ENCODE data around the gene KIAA0825.

Gene KIAA0825

DNA sequence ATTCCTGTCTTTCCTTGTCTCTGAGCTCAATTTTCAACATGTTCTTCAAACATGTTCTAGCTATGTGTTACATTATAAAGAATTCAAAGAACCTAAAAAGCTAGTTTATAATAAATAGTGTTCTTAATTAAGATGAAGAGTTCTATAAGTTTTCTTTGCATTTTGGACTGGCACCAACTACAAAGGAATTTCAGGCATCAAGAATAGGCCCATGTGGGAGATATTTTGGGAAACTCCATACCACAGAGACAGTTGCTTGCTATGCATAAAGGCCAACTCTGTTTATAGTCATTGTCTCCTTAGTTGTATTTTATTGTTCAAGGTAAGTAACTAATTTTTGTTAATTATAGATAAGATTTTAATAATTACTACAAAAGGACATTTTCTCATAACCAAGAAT, 4.6 kb upstream of the KIAA0825 start:
- Histone ChIP-seq H3K9ac (ENCODE audit: low read length) (no peak overlapping the region), H4K20me1 (ENCODE audit: insufficient read depth, low read length) (no peaks in the 10 kb centered on the region), H3K27ac (ENCODE audit: low read depth, low read length, poor library complexity, severe bottlenecking) (no peak overlapping the region), H3K27me3 (ENCODE audit: insufficient read depth, low read length) (no peaks in the 10 kb centered on the region), H3K9me2 (ENCODE audit: low read depth, low read length) (no peaks in the 10 kb centered on the region), H3K9me3 (ENCODE audit: low read length) (no peaks in the 10 kb centered on the region), H3K79me2 (ENCODE audit: insufficient read depth, low read length) (peaks cover 68% of the 10 kb centered on the region), H3F3A (ENCODE audit: insufficient read depth, low read length) (no peaks in the 10 kb centered on the region), H2AFZ (ENCODE audit: low read length) (no peak overlapping the region), H3K36me3 (ENCODE audit: insufficient read depth, low read length) (no peaks in the 10 kb centered on the region), H3K4me1 (ENCODE audit: insufficient read depth, low read length, severe bottlenecking) (peaks cover 40% of the 10 kb centered on the region), H3K4me3 (ENCODE audit: low read depth, low read length, poor library complexity, severe bottlenecking) (no peak overlapping the region), H3K4me2 (ENCODE audit: low read length) (no peak overlapping the region)
- TF ChIP-seq, protein P1, sequence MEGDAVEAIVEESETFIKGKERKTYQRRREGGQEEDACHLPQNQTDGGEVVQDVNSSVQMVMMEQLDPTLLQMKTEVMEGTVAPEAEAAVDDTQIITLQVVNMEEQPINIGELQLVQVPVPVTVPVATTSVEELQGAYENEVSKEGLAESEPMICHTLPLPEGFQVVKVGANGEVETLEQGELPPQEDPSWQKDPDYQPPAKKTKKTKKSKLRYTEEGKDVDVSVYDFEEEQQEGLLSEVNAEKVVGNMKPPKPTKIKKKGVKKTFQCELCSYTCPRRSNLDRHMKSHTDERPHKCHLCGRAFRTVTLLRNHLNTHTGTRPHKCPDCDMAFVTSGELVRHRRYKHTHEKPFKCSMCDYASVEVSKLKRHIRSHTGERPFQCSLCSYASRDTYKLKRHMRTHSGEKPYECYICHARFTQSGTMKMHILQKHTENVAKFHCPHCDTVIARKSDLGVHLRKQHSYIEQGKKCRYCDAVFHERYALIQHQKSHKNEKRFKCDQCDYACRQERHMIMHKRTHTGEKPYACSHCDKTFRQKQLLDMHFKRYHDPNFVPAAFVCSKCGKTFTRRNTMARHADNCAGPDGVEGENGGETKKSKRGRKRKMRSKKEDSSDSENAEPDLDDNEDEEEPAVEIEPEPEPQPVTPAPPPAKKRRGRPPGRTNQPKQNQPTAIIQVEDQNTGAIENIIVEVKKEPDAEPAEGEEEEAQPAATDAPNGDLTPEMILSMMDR (IDR thresholded peaks at IDR 0.05; ENCODE audit: low read length): no peak
- no peak for TF ChIP-seq EZH2 (IDR thresholded peaks at IDR 0.05; ENCODE audit: borderline replicate concordance, low read length)

DNA sequence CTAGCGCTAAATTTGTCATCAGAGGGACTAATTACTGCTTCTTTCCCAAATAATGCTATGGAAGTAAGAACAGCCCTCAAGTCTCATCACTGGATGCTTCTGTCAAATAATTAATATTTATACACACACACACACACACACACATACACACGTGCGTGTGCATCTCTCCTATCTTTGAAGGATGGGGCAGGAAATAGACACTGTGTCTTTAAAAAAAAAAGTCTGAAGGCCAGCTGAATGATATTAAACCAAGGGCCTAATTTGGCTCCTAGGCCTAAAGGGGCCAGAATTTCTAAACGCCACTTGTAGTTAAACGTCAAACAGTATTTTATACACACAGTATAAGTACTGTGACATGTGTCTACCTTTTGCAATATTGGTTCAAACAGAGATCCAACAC, 3.4 kb upstream of the KIAA0825 start:
- Histone ChIP-seq H2AFZ (ENCODE audit: low read length) (no peak overlapping the region), H4K20me1 (ENCODE audit: insufficient read depth, low read length) (no peaks in the 10 kb centered on the region), H3K9me3 (ENCODE audit: low read length) (no peaks in the 10 kb centered on the region), H3K27me3 (ENCODE audit: insufficient read depth, low read length) (no peaks in the 10 kb centered on the region), H3F3A (ENCODE audit: insufficient read depth, low read length) (no peaks in the 10 kb centered on the region), H3K4me1 (ENCODE audit: insufficient read depth, low read length, severe bottlenecking) (peaks cover 50% of the 10 kb centered on the region), H3K36me3 (ENCODE audit: insufficient read depth, low read length) (no peaks in the 10 kb centered on the region), H3K9me2 (ENCODE audit: low read depth, low read length) (no peaks in the 10 kb centered on the region), H3K79me2 (ENCODE audit: insufficient read depth, low read length) (peaks cover 63% of the 10 kb centered on the region), H3K4me3 (ENCODE audit: low read depth, low read length, poor library complexity, severe bottlenecking) (no peak overlapping the region), H3K4me2 (ENCODE audit: low read length) (peak overlapping the region; percentile 38), H3K9ac (ENCODE audit: low read length) (peak overlapping the region; percentile 20; the same call in 1 of the 2 replicates), H3K27ac (ENCODE audit: low read depth, low read length, poor library complexity, severe bottlenecking) (no peak overlapping the region)
- TF ChIP-seq, protein P1 (IDR thresholded peaks at IDR 0.05; ENCODE audit: low read length): no peak
- TF ChIP-seq EZH2 (IDR thresholded peaks at IDR 0.05; ENCODE audit: borderline replicate concordance, low read length): no peak

DNA sequence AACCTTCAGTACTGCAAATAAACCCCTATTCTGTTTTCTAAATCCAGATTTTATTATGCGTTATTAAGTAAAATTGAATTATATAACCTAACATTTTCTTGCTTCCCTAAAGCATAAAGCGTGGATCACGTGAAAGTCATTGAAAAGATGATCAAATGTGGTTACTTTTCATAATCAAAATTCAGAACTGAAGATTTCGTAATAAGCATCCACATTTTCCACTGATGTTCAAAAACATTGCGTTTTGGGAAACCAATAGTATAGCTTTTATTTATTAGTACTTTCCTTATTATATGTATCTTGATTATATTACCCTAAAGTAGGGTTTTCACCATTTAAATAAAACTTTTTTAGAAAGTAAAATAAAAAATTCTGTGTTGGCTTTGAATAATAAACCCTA, 1.9 kb upstream of the KIAA0825 start:
- H3K36me3 ChIP-seq (ENCODE audit: insufficient read depth, low read length): no peaks in the 10 kb centered on the region
- H3K9ac ChIP-seq (ENCODE audit: low read length): no peak overlapping the region
- H3K4me1 ChIP-seq (ENCODE audit: insufficient read depth, low read length, severe bottlenecking): peaks cover 54% of the 10 kb centered on the region
- H3K79me2 ChIP-seq (ENCODE audit: insufficient read depth, low read length): peaks cover 58% of the 10 kb centered on the region
- H2AFZ ChIP-seq (ENCODE audit: low read length): no peak overlapping the region
- no peak overlapping the region for H3K27ac ChIP-seq (ENCODE audit: low read depth, low read length, poor library complexity, severe bottlenecking)
- TF ChIP-seq, protein P1 (IDR thresholded peaks at IDR 0.05; ENCODE audit: low read length): no peak
- no peak for TF ChIP-seq EZH2 (IDR thresholded peaks at IDR 0.05; ENCODE audit: borderline replicate concordance, low read length)
- H3K4me3 ChIP-seq (ENCODE audit: low read depth, low read length, poor library complexity, severe bottlenecking): peak overlapping the region; percentile 77
- H3K27me3 ChIP-seq (ENCODE audit: insufficient read depth, low read length): no peaks in the 10 kb centered on the region
- no peaks in the 10 kb centered on the region for H3K9me2 ChIP-seq (ENCODE audit: low read depth, low read length)
- H3K4me2 ChIP-seq (ENCODE audit: low read length): peak overlapping the region; percentile 95; the same call in 1 of the 2 replicates
- no peaks in the 10 kb centered on the region for H3F3A ChIP-seq (ENCODE audit: insufficient read depth, low read length)
- H4K20me1 ChIP-seq (ENCODE audit: insufficient read depth, low read length): no peaks in the 10 kb centered on the region
- H3K9me3 ChIP-seq (ENCODE audit: low read length): no peaks in the 10 kb centered on the region
